Occipital lobe (tissue), 2 donors: Measurements from ENCODE around the gene CSNK1G2. TPM values are rescaled to one million over a fixed set of nuclear protein-coding genes. Genes with fewer than 3 reads are reported as not detected.

Experiments
- DNase-seq: peaks from one replicate; lab custom pipeline; 2025; lab: John Stamatoyannopoulos, UW
- total RNA-seq: library from RNA; depleted of rRNA; stranded (reverse); fragments of >200 nt; gene quantifications from one replicate; pipeline ENCODE4 v1.2.3, GENCODE V29; 2014

The CSNK1G2 gene
- total RNA-seq, 1 donor from 2014 or later: 38.2 TPM

GRCh38 chr19:1918975-1919374 lies 22.0 kb upstream of the CSNK1G2 start:
- no peak for DNase-seq

GRCh38 chr19:1920644-1921043 lies 20.3 kb upstream of the CSNK1G2 start:
- no peak for DNase-seq

GRCh38 chr19:1921326-1921725 lies 19.6 kb upstream of the CSNK1G2 start:
- no peak for DNase-seq

- DNase-seq: no peak
These were observed 19.1 kb upstream of the CSNK1G2 start for GRCh38 chr19:1921825-1922224.

GRCh38 chr19:1922803-1923202 lies 18.2 kb upstream of the CSNK1G2 start:
- DNase-seq: no peak

- no peak for DNase-seq
These were observed 17.7 kb upstream of the CSNK1G2 start for GRCh38 chr19:1923319-1923718.

- DNase-seq: no peak
These were observed 16.5 kb upstream of the CSNK1G2 start for GRCh38 chr19:1924320-1924961.

GRCh38 chr19:1925544-1925943 lies 15.4 kb upstream of the CSNK1G2 start:
- DNase-seq: no peak

GRCh38 chr19:1929021-1929742 lies 11.8 kb upstream of the CSNK1G2 start:
- DNase-seq: no peak

- no peak for DNase-seq
These were observed 9.5 kb upstream of the CSNK1G2 start for GRCh38 chr19:1931445-1931844.

GRCh38 chr19:1932395-1932794 lies 8.6 kb upstream of the CSNK1G2 start:
- no peak for DNase-seq

- DNase-seq: no peak
These were observed 7.7 kb upstream of the CSNK1G2 start for GRCh38 chr19:1933244-1933643.

GRCh38 chr19:1933942-1934341 lies 7.0 kb upstream of the CSNK1G2 start:
- no peak for DNase-seq

- DNase-seq: no peak
These were observed 5.3 kb upstream of the CSNK1G2 start for GRCh38 chr19:1935484-1936208.

GRCh38 chr19:1936430-1936829 lies 4.5 kb upstream of the CSNK1G2 start:
- no peak for DNase-seq

- DNase-seq: no peak
These were observed 3.9 kb upstream of the CSNK1G2 start for GRCh38 chr19:1936916-1937610.

GRCh38 chr19:1938071-1938470 lies 2.9 kb upstream of the CSNK1G2 start:
- no peak for DNase-seq

GRCh38 chr19:1942078-1942933 lies 1.3 kb downstream of the CSNK1G2 start:
- DNase-seq: no peak

- no peak for DNase-seq
These were observed 2.1 kb downstream of the CSNK1G2 start for GRCh38 chr19:1942934-1943555.

- DNase-seq: no peak
These were observed 2.7 kb downstream of the CSNK1G2 start for GRCh38 chr19:1943661-1944087.
